B cell (primary cell): Measurements from ENCODE around the gene CYFIP1. TPM values are rescaled to one million over a fixed set of nuclear protein-coding genes. Genes with fewer than 3 reads are reported as not detected.

ENCODE experiments used
- ATAC-seq: fragments of 200-7000 bp; cut with Tn5 transposase; one replicate; pipeline ENCODE4 v1.10.0; 2021; ENCODE audit warnings: low read depth, mild to moderate bottlenecking, moderate number of reproducible peaks, moderate library complexity
- CTCF ChIA-PET: fragments of 350-600 bp; sonication (Branson Sonifier 250); formaldehyde crosslinking; loops from one replicate; lab custom pipeline; 2021; ENCODE audit warnings: antibody characterized with exemption, inconsistent platforms; lab: Charles Lee
- POLR2A ChIA-PET: fragments of 350-600 bp; sonication (Branson Sonifier 250); formaldehyde crosslinking; loops from one replicate; lab custom pipeline; 2021; ENCODE audit warnings: antibody characterized with exemption; lab: Charles Lee
- DNase-seq: peaks from one replicate; pipeline ENCODE4 v3.0.0; 2013
- H2AFZ ChIP-seq: 2 replicates; pipeline ENCODE4 v1.6.1; 2012; ENCODE audit warnings: mild to moderate bottlenecking, low read depth, low read length; ENCODE audit not compliant: insufficient read depth, poor library complexity, severe bottlenecking
- H3K27ac ChIP-seq, 2 donors: 1 replicate in 1 of 2; 2 replicates in 1 of 2; pipeline ENCODE4 v1.5.1; 2012 to 2013; ENCODE audit warnings: low read length in 2 of 2, mild to moderate bottlenecking in 2 of 2, moderate library complexity in 1 of 2
- H3K27me3 ChIP-seq, 4 experiments: fragments of 200-600 bp in 1 of 4; sonication (generic) in 1 of 4; replicated peaks in 1 of 4; 1 replicate in 2 of 4; 2 replicates in 2 of 4; pipeline versions ENCODE4 v1.6.1 to v1.7.0; 2013 to 2016; ENCODE audit warnings: low read length in 3 of 4, mild to moderate bottlenecking in 2 of 4, mixed read lengths in 1 of 4, moderate library complexity in 1 of 4; ENCODE audit not compliant: insufficient read depth in 4 of 4, control insufficient read depth in 3 of 4; ENCODE audit errors: control extremely low read depth in 1 of 4
- H3K36me3 ChIP-seq, 2 experiments: replicated peaks in 1 of 2; 1 replicate in 1 of 2; 2 replicates in 1 of 2; pipeline versions ENCODE4 v1.6.1 to v1.7.1; 2013; ENCODE audit warnings: low read length in 1 of 2; ENCODE audit not compliant: insufficient read depth in 2 of 2, control insufficient read depth in 1 of 2; ENCODE audit errors: control extremely low read depth in 1 of 2, extremely low read depth in 1 of 2
- H3K4me1 ChIP-seq, 2 donors: fragments of 200-600 bp in 1 of 2; sonication (generic) in 1 of 2; 1 replicate in 1 of 2; 2 replicates in 1 of 2; pipeline versions ENCODE4 v1.5.1 to v1.6.1; 2013 to 2017; ENCODE audit warnings: low read length in 2 of 2; ENCODE audit not compliant: control insufficient read depth in 2 of 2, insufficient read depth in 2 of 2
- H3K4me2 ChIP-seq: replicated peaks from 2 replicates; pipeline ENCODE3; 2012; ENCODE audit warnings: mild to moderate bottlenecking, low read depth, low read length; ENCODE audit not compliant: poor library complexity, severe bottlenecking
- H3K4me3 ChIP-seq, 5 experiments: fragments of 200-600 bp in 1 of 5; sonication (generic) in 1 of 5; 1 replicate in 3 of 5; 2 replicates in 2 of 5; pipeline versions ENCODE4 v1.5.1 to v1.7.0; 2011 to 2016; ENCODE audit warnings: low read length in 4 of 5, mild to moderate bottlenecking in 4 of 5, low read depth in 2 of 5, control low read depth in 1 of 5, moderate library complexity in 1 of 5; ENCODE audit not compliant: insufficient read depth in 1 of 5; ENCODE audit errors: control extremely low read depth in 1 of 5, extremely low read depth in 1 of 5
- H3K79me2 ChIP-seq: fragments of 200-600 bp; sonication (generic); one replicate; pipeline ENCODE4 v1.6.0; 2016; ENCODE audit warnings: low read length; ENCODE audit not compliant: control insufficient read depth, insufficient read depth
- H3K9ac ChIP-seq: fragments of 200-600 bp; sonication (generic); 2 replicates; pipeline ENCODE4 v1.6.1; 2017; ENCODE audit warnings: mild to moderate bottlenecking, low read length, moderate library complexity
- H3K9me3 ChIP-seq, 3 donors: one replicate each; pipeline versions ENCODE4 v1.6.1 to v1.7.1; 2013; ENCODE audit warnings: low read length in 2 of 3; ENCODE audit not compliant: control insufficient read depth in 2 of 3, insufficient read depth in 1 of 3; ENCODE audit errors: control extremely low read depth in 1 of 3
- H4K20me1 ChIP-seq: 2 replicates; pipeline ENCODE4 v1.6.0; 2012; ENCODE audit warnings: mild to moderate bottlenecking, low read length; ENCODE audit not compliant: insufficient read depth, control insufficient read depth, poor library complexity, severe bottlenecking
- H3K27ac Mint-ChIP-seq: one replicate; pipeline ENCODE4 v1.8.0; 2021; ENCODE audit warnings: mixed read lengths
- H3K27me3 Mint-ChIP-seq: one replicate; pipeline ENCODE4 v1.8.0; 2021; ENCODE audit warnings: mixed read lengths
- H3K4me1 Mint-ChIP-seq: one replicate; pipeline ENCODE4 v1.8.0; 2021; ENCODE audit warnings: mixed read lengths
- H3K4me3 Mint-ChIP-seq: one replicate; pipeline ENCODE4 v1.8.0; 2021; ENCODE audit warnings: mixed read lengths
- H3K9me3 Mint-ChIP-seq: one replicate; pipeline ENCODE4 v1.8.0; 2022; ENCODE audit warnings: mixed read lengths; ENCODE audit not compliant: insufficient read depth
- CTCF ChIP-seq: fragments of 200-600 bp; IDR thresholded peaks from one replicate; pipeline ENCODE4 v1.8.0; 2022; ENCODE audit warnings: antibody characterized with exemption, mild to moderate bottlenecking
- EZH2 ChIP-seq: IDR thresholded peaks from 2 replicates; pipeline ENCODE4 v1.6.1; 2012; ENCODE audit warnings: borderline replicate concordance, low read depth, mild to moderate bottlenecking, moderate library complexity, low read length; ENCODE audit not compliant: insufficient read depth, poor library complexity, severe bottlenecking
- WGBS: methylation state at CpG from one replicate; pipeline ENCODE4 v1.1.5; 2013; ENCODE audit warnings: missing lambda C conversion rate; ENCODE audit not compliant: insufficient coverage; 5-methylcytosine and 5-hydroxymethylcytosine counted together
- intact Hi-C: fragments of 100-400 bp; cut with micrococcal nuclease; formaldehyde crosslinking; loops from one replicate; pipeline ENCODE4 v1.10.0; 2022
- polyA plus RNA-seq: library from polyadenylated mRNA; depleted of rRNA; stranded (reverse); fragments of >200 nt; gene quantifications from 2 replicates; pipeline ENCODE4 v1.2.3, GENCODE V29; 2012
- total RNA-seq, 2 donors: library from RNA; stranded (reverse); fragments of 120-200 nt in 1 of 2; gene quantifications; 1 replicate in 1 of 2; 2 replicates in 1 of 2; pipeline versions ENCODE4 v1.2.3 to v1.2.4, GENCODE V29; 2013 to 2022

Gene CYFIP1
- total and polyA plus RNA-seq, 2 donors (not counting 1 experiment from before 2014, with no cell fraction given), result 6.2 to 13.5 TPM

GRCh38 chr15:22904736-22905135 lies 75.4 kb downstream of the CYFIP1 start:
- Mint-ChIP-seq H3K27ac (no peak overlapping the region), H3K9me3 (no peaks in the 10 kb centered on the region), H3K4me3 (no peak overlapping the region), H3K27me3 (no peaks in the 10 kb centered on the region), H3K4me1 (peaks cover 6% of the 10 kb centered on the region)
- H2AFZ ChIP-seq, result no peak overlapping the region
- DNase-seq, result no peak
- 95% methylated on average over 10 of the region's 11 CpGs for WGBS
- ATAC-seq, result no peak
- TF ChIP-seq EZH2, result no peak
- no peak for TF ChIP-seq CTCF
- no peaks in the 10 kb centered on the region for H4K20me1 ChIP-seq
- H3K4me1 ChIP-seq, result no peaks in the 10 kb centered on the region
- no peak overlapping the region for H3K4me2 ChIP-seq
- intact Hi-C loops, result no loop called here
- H3K9ac ChIP-seq, result no peak overlapping the region
- ChIA-PET POLR2A (no interaction called here), CTCF (no interaction called here)
- no peaks in the 10 kb centered on the region for H3K9me3 ChIP-seq
- no peaks in the 10 kb centered on the region for H3K79me2 ChIP-seq
- H3K4me3 ChIP-seq, result no peak overlapping the region
- no peaks in the 10 kb centered on the region for H3K36me3 ChIP-seq
- H3K27ac ChIP-seq, result no peak overlapping the region
- no peaks in the 10 kb centered on the region for H3K27me3 ChIP-seq

DNA sequence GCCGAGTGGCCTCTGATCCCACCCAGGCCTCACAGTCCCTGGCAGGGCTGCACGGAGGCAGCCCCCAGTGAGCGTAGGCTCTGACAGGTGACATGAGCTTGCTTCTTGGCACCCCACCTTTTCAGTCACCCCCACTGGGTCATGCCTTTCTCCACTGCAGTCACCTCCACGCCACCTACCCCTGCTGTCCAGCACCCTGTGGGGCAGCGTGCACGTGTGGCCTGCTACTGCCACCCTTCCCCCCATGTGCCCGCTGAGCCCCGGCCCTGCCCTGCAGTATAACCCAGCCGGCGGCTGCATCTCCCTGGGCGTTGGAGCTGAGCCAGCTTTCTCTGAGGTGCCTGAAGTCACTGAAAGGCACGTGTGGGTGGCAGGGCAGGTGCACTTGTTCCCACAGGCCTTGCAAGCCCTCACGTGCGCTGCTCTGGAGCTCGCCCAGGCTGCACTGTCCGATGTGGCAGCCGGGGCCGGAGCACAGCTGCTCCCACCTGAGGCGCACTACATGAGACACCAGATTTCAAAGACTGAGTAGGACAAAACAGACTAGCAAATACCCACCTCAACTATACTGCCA lies 76.1 kb downstream of the CYFIP1 start:
- Histone ChIP-seq H3K4me2 (no peak overlapping the region), H4K20me1 (no peaks in the 10 kb centered on the region), H2AFZ (no peak overlapping the region), H3K79me2 (no peaks in the 10 kb centered on the region), H3K4me1 (no peaks in the 10 kb centered on the region), H3K27ac (no peak overlapping the region), H3K27me3 (no peaks in the 10 kb centered on the region), H3K9me3 (no peaks in the 10 kb centered on the region), H3K9ac (no peak overlapping the region), H3K36me3 (no peaks in the 10 kb centered on the region), H3K4me3 (no peak overlapping the region)
- intact Hi-C loops, result no loop called here
- CTCF ChIA-PET, result no interaction called here
- 94% methylated on average over 19 of the region's 19 CpGs for WGBS
- DNase-seq (no peak), ATAC-seq (no peak)
- no peaks in the 10 kb centered on the region for H3K9me3 Mint-ChIP-seq
- H3K27ac Mint-ChIP-seq, result no peak overlapping the region
- H3K4me1 Mint-ChIP-seq, result peaks cover 6% of the 10 kb centered on the region
- POLR2A ChIA-PET, result no interaction called here
- no peaks in the 10 kb centered on the region for H3K27me3 Mint-ChIP-seq
- no peak overlapping the region for H3K4me3 Mint-ChIP-seq
- TF ChIP-seq CTCF (no peak), EZH2 (no peak)
